22Rv1 (cell line): ENCODE measurements around the gene AURKAIP1.
A peak's percentile ranks its signal among the peaks of the same experiment; 100 is the strongest.

Experiments used
- CTCF ChIP-seq: fragments of 450-650 bp; IDR thresholded peaks from 2 replicates; pipeline ENCODE4 v1.5.1; 2017; ENCODE audit warnings: mild to moderate bottlenecking
- ZFX ChIP-seq: fragments of 450-650 bp; IDR thresholded peaks from 2 replicates; pipeline ENCODE4 v1.6.1; 2017; ENCODE audit warnings: antibody characterized with exemption, borderline replicate concordance

- TF ChIP-seq CTCF: 0 out of 2 replicates have a peak, but pooled peaks have one; percentile 4
- no peak for TF ChIP-seq ZFX
These were observed 20.4 kb downstream of the AURKAIP1 start for GRCh38 chr1:1354271-1355247.
